Astrocyte of the cerebellum (primary cell): ENCODE data around the gene ADAMTS16.

Experiments used
- DNase-seq: peaks from one replicate; pipeline ENCODE4 v3.0.0-alpha.2; 2011; ENCODE audit warnings: low read depth
- H3K4me3 ChIP-seq: 2 replicates; pipeline ENCODE4 v1.5.1; 2011; ENCODE audit warnings: mild to moderate bottlenecking, low read depth, low read length, moderate library complexity
- in situ Hi-C: cut with HindIII; loops from 2 replicates; pipeline ENCODE4 v1.10.0; 2017; ENCODE audit warnings: low sequenced_read_pairs
- TF ChIP-seq, protein P1 (sequence below): IDR thresholded peaks from 2 replicates; pipeline ENCODE4 v1.5.1; 2012; ENCODE audit warnings: low read length, low read depth, moderate library complexity, mild to moderate bottlenecking; ENCODE audit errors: missing control alignments

ADAMTS16 gene

GRCh38 chr5:5178580-5178979 lies 38.5 kb downstream of the ADAMTS16 start:
- DNase-seq = no peak
- TF ChIP-seq, protein P1, sequence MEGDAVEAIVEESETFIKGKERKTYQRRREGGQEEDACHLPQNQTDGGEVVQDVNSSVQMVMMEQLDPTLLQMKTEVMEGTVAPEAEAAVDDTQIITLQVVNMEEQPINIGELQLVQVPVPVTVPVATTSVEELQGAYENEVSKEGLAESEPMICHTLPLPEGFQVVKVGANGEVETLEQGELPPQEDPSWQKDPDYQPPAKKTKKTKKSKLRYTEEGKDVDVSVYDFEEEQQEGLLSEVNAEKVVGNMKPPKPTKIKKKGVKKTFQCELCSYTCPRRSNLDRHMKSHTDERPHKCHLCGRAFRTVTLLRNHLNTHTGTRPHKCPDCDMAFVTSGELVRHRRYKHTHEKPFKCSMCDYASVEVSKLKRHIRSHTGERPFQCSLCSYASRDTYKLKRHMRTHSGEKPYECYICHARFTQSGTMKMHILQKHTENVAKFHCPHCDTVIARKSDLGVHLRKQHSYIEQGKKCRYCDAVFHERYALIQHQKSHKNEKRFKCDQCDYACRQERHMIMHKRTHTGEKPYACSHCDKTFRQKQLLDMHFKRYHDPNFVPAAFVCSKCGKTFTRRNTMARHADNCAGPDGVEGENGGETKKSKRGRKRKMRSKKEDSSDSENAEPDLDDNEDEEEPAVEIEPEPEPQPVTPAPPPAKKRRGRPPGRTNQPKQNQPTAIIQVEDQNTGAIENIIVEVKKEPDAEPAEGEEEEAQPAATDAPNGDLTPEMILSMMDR = no peak
- no peak overlapping the region for H3K4me3 ChIP-seq
- in situ Hi-C loops = loop anchor here (5.0 kb wide), 1 partner anchor 49 kb away; no protein-coding TSS in a partner anchor

DNA sequence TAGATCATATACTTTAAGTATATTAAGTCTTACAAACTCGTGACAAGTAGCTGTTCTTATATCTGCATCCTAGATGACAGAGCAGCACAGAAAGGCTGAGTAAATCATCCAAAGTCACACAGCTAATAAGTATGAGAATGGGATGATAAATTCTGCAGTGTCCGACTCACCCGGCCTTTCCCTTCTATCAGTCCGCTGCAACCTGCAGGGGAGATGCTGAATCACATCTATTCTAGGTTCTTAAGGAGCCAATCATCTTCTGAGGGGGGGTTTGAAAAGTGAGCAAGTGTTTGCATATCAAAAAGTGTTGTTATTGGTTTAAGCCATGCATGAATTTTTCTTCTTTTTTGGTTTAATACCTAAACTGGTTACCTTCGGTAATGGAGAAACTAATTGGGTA lies 38.9 kb downstream of the ADAMTS16 start:
- in situ Hi-C loops = loop anchor here (5.0 kb wide), 1 partner anchor 48 kb away; no protein-coding TSS in a partner anchor
- DNase-seq = no peak
- no peak overlapping the region for H3K4me3 ChIP-seq
- TF ChIP-seq, protein P1 = no peak

DNA sequence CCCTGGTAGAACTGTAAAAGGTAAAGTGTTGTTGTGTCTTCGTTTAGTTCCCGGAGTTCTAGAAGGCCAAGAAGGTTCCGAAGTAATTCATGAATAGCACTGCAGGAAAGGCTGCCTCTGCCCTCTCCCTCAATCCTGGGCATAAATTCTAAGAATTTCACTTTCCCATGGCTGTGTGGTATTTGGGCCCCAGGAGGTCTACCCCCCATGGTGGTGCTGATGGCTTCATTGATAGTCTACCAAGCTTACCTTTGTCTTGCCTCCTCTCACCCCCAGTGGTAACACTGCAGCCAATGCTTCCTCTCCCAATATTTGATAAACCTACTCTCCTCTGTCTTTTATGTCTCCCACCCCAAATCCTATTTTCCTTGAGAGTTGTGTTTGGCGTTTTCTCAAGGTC lies 39.5 kb downstream of the ADAMTS16 start:
- DNase-seq = no peak
- TF ChIP-seq, protein P1 = no peak
- no peak overlapping the region for H3K4me3 ChIP-seq
- in situ Hi-C loops = loop anchor here (5.0 kb wide), 1 partner anchor 48 kb away; no protein-coding TSS in a partner anchor

- in situ Hi-C loops = no loop called here
- no peak overlapping the region for H3K4me3 ChIP-seq
- TF ChIP-seq, protein P1 = no peak
- DNase-seq = no peak
Observed at GRCh38 chr5:5181650-5182324, 41.7 kb downstream of the ADAMTS16 start.

GRCh38 chr5:5182508-5183188 lies 42.5 kb downstream of the ADAMTS16 start:
- TF ChIP-seq, protein P1 = no peak
- DNase-seq = no peak

GRCh38 chr5:5183189-5183699 lies 43.1 kb downstream of the ADAMTS16 start:
- in situ Hi-C loops = no loop called here
- no peak overlapping the region for H3K4me3 ChIP-seq
- TF ChIP-seq, protein P1 = no peak
- no peak for DNase-seq

More at GRCh38 chr5:5182508-5183188, 42.5 kb downstream of the ADAMTS16 start:
- in situ Hi-C loops = no loop called here
- H3K4me3 ChIP-seq = no peak overlapping the region
